ENCODE results near the gene ARL5C.

ARL5C gene

DNA sequence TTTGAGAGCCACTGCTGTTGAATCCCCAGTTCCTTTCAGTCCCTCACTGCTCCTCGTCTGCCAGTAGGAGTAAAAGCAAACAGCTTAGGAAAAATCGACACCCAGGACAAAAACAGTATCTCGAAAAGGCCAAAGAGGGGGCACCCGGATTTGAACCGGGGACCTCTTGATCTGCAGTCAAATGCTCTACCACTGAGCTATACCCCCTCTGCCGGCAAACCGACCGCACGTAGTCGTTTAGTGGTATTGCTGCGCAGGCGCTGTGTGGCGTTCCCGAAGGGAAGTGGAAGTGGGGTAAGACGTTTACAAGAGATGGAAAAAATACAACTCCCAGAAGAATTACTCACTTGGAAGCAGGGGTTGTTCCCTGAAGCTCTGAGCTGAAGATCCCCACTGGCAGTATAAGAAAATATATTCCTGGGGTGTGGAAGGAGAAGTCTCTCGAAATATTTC lies 12.3 kb downstream of the ARL5C start:
- ChIA-PET POLR2A (ENCODE audit: low non-redundant PET) (interaction anchor here (0.7 kb wide), 1 partner anchor 285 kb away, joined by 3 read pairs; no protein-coding TSS in a partner anchor), CTCF (interaction anchor here (0.6 to 4.8 kb wide), 14 partner anchors 10 to 284 kb away, joined by 3 to 91 read pairs (median 5); partner anchors contain the start of genes FBXO47 and LASP1)
- no peak for TF ChIP-seq CTCF (conservative IDR thresholded peaks at IDR 0.05; ENCODE audit: low read depth)
- peak; percentile 84 for DNase-seq (ENCODE audit: low spot score)
- H3K27ac ChIP-seq, result peak overlapping the region; percentile 90

- no peak for TF ChIP-seq CTCF (conservative IDR thresholded peaks at IDR 0.05; ENCODE audit: low read depth)
- peak overlapping the region; percentile 90 for H3K27ac ChIP-seq
- CTCF ChIA-PET, result interaction anchor here (0.6 to 4.8 kb wide), 17 partner anchors 8 to 333 kb away, joined by 3 to 91 read pairs (median 5); partner anchors contain the start of gene FBXO47
- no peak for DNase-seq (ENCODE audit: low spot score)
- POLR2A ChIA-PET (ENCODE audit: low non-redundant PET), result interaction anchor here (0.5 to 0.7 kb wide), 2 partner anchors 77 to 146 kb away, joined by 3 to 4 read pairs; no protein-coding TSS in a partner anchor
Measured at GRCh38 chr17:39151943-39152818, 13.8 kb downstream of the ARL5C start.

GRCh38 chr17:39151150-39151942 lies 14.6 kb downstream of the ARL5C start, which contains the start of gene PLXDC1:
TSS of gene PLXDC1 (minus strand) at chr17:39151637. CDS start at chr17:39151437, 200 bp downstream.
- ChIA-PET CTCF (interaction anchor here (0.7 to 4.8 kb wide), 2 partner anchors 13 to 167 kb away, joined by 5 to 91 read pairs; no protein-coding TSS in a partner anchor), POLR2A (ENCODE audit: low non-redundant PET) (interaction anchor here (0.7 kb wide), 1 partner anchor 77 kb away, joined by 4 read pairs; no protein-coding TSS in a partner anchor)
- no peak for TF ChIP-seq CTCF (conservative IDR thresholded peaks at IDR 0.05; ENCODE audit: low read depth)
- peak within 1 kb of the TSS; percentile 90; the same call in 1 of the 2 replicates for H3K27ac ChIP-seq
- DNase-seq (ENCODE audit: low spot score), result no peak

- TF ChIP-seq CTCF (conservative IDR thresholded peaks at IDR 0.05; ENCODE audit: low read depth), result no peak
- POLR2A ChIA-PET (ENCODE audit: low non-redundant PET), result no interaction called here
- no peak for DNase-seq (ENCODE audit: low spot score)
- CTCF ChIA-PET, result interaction anchor here (0.7 to 4.8 kb wide), 2 partner anchors 14 to 167 kb away, joined by 5 to 91 read pairs; no protein-coding TSS in a partner anchor
- no peak overlapping the region for H3K27ac ChIP-seq
Measured at GRCh38 chr17:39150795-39151149, 15.2 kb downstream of the ARL5C start.

GRCh38 chr17:39150104-39150634 lies 15.8 kb downstream of the ARL5C start:
- POLR2A ChIA-PET (ENCODE audit: low non-redundant PET), result no interaction called here
- H3K27ac ChIP-seq, result no peak overlapping the region
- CTCF ChIA-PET, result interaction anchor here (4.8 kb wide), 1 partner anchor 166 kb away, joined by 91 read pairs; no protein-coding TSS in a partner anchor
- TF ChIP-seq CTCF (conservative IDR thresholded peaks at IDR 0.05; ENCODE audit: low read depth), result no peak
- no peak for DNase-seq (ENCODE audit: low spot score)

Data from RWPE1 (cell line).